ENCODE measurements around the gene FFAR3. TPM values are rescaled to one million over a fixed set of nuclear protein-coding genes. Genes with fewer than 3 reads are reported as not detected.

Gene FFAR3
- total and polyA plus RNA-seq, 2 of the 8 experiments (the other 6 are each of a cell fraction or from before 2014, with no cell fraction given) = not detected

DNA sequence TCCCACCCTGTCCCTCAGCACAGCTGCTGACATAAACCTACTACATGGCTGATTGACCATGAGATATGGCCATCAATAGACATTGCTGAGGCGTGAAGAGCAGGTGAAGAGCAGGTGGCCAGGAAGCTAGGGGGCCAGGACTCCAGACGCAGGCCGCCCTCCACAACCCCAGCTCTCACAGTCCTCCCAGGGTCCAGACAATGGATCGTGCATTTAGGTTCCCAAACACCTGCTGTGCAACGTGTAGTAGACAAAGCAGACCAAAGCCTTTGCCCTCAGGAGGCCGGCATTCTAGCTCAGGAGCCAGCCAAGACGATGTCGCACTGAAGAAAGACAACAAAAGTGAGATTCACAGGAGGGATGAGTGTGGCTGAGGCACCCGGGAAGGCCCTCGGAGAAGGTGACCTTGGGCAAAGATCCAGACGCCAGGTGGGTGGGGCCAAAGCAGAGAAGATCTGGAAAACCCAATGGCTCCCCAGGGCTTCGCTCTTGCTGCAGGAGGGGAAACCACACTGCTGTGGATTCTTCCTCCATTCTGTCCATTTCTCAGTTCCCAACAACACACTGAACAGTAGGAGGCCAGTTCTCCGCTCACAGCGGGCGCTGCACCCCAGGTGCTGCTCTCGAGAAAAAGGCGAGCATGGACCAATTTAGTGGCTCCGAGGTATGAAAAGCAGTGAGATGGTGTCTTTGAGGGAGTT is 9.2 kb upstream of the FFAR3 start:
- Histone ChIP-seq H2BK15ac (ENCODE audit: low read length) (no peak overlapping the region), H2BK12ac (ENCODE audit: low read depth, low read length) (0 out of 2 replicates have a peak overlapping the region, but pooled peaks have one; percentile 7)
- no peak for FAIRE-seq

More for the DNA sequence above, 9.2 kb upstream of the FFAR3 start:
- no peak overlapping the region for H3K4me3 ChIP-seq (ENCODE audit: extremely low read depth in 1 of 4, insufficient read depth in 2 of 4, low read depth in 3 of 4, low read length in 4 of 4)
- no peak overlapping the region for H4K8ac ChIP-seq (ENCODE audit: extremely low read depth, insufficient read depth, low read length)
- ChIA-PET CTCF (ENCODE audit: partially characterized antibody) (interaction anchor here (0.8 to 1.9 kb wide), 5 partner anchors 9 to 293 kb away, joined by 3 to 5 read pairs (median 4); partner anchors contain the start of gene FFAR3), POLR2A (ENCODE audit: partially characterized antibody) (no interaction called here)
- no peak overlapping the region for H3K27ac ChIP-seq (ENCODE audit: low read depth, low read length)
- no peak overlapping the region for H3K4me2 ChIP-seq (ENCODE audit: insufficient read depth in 1 of 2, low read depth in 2 of 2, low read length in 2 of 2)
- no peak overlapping the region for H3K4ac ChIP-seq (replicated peaks; ENCODE audit: insufficient read length, low read depth, low read length)
- no peak overlapping the region for H2AFZ ChIP-seq (ENCODE audit: low read length)
- no peak overlapping the region for H2BK120ac ChIP-seq (replicated peaks; ENCODE audit: low read depth, low read length)
- no peaks in the 10 kb centered on the region for H4K20me1 ChIP-seq (replicated peaks in 1 of 2; ENCODE audit: control insufficient read depth in 1 of 2, insufficient read depth in 2 of 2, low read length in 2 of 2)
- no peak overlapping the region for H3K18ac ChIP-seq (ENCODE audit: extremely low read depth, low read length)
- no peaks in the 10 kb centered on the region for H3K79me2 ChIP-seq (ENCODE audit: control insufficient read depth in 1 of 2, insufficient read depth in 2 of 2, low read length in 2 of 2)
- H2AK5ac ChIP-seq (ENCODE audit: low read depth, low read length) = no peak overlapping the region
- DNase-seq (ENCODE audit: low read depth in 1 of 2, low spot score in 2 of 2) = peak in 1 of 2 experiments; percentile 44
- no peak overlapping the region for H2BK5ac ChIP-seq (ENCODE audit: low read depth, low read length)
- H3K4me1 ChIP-seq (replicated peaks in 1 of 4; ENCODE audit: control insufficient read depth in 3 of 4, insufficient read depth in 4 of 4, low read length in 3 of 4) = peaks cover 0 to 2% (median 0%) of the 10 kb centered on the region in 4 experiments; a peak in 2 of 7 replicates
- no peak overlapping the region for H3K23ac ChIP-seq (ENCODE audit: insufficient read length)
- TF ChIP-seq, protein P1, sequence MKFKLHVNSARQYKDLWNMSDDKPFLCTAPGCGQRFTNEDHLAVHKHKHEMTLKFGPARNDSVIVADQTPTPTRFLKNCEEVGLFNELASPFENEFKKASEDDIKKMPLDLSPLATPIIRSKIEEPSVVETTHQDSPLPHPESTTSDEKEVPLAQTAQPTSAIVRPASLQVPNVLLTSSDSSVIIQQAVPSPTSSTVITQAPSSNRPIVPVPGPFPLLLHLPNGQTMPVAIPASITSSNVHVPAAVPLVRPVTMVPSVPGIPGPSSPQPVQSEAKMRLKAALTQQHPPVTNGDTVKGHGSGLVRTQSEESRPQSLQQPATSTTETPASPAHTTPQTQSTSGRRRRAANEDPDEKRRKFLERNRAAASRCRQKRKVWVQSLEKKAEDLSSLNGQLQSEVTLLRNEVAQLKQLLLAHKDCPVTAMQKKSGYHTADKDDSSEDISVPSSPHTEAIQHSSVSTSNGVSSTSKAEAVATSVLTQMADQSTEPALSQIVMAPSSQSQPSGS (IDR thresholded peaks at IDR 0.05; ENCODE audit: low read length) = no peak
- TF ChIP-seq MAX (IDR thresholded peaks at IDR 0.05) = peak; percentile 86
- no peak for TF ChIP-seq SIRT6 (IDR thresholded peaks at IDR 0.05; ENCODE audit: low read length)
- peak; percentile 81 for TF ChIP-seq E2F6 (IDR thresholded peaks at IDR 0.05)
- no peak for TF ChIP-seq CHD1 (IDR thresholded peaks at IDR 0.05; ENCODE audit: low read depth, low read length)
- no peak overlapping the region for H4K5ac ChIP-seq (ENCODE audit: insufficient read length, low read depth, low read length)
- no peak overlapping the region for H2BK20ac ChIP-seq (ENCODE audit: low read length)
- no peak overlapping the region for H3K9ac ChIP-seq (replicated peaks in 1 of 4; ENCODE audit: extremely low read depth in 1 of 4, low read depth in 3 of 4, low read length in 3 of 4)
- H3K36me3 ChIP-seq (ENCODE audit: control insufficient read depth in 2 of 4, insufficient read depth in 4 of 4, low read length in 3 of 4) = no peaks in the 10 kb centered on the region
- H3K27me3 ChIP-seq (replicated peaks in 1 of 4; ENCODE audit: control insufficient read depth in 3 of 4, extremely low read depth in 1 of 4, insufficient read depth in 3 of 4, low read length in 3 of 4) = no peaks in the 10 kb centered on the region
- H3K56ac ChIP-seq (replicated peaks; ENCODE audit: insufficient read length, low read depth, low read length) = no peak overlapping the region
- no peak overlapping the region for H3K14ac ChIP-seq (ENCODE audit: insufficient read length)
- H3K23me2 ChIP-seq (ENCODE audit: low read depth, low read length) = no peaks in the 10 kb centered on the region; the same call in 1 of the 2 replicates
- H4K91ac ChIP-seq (replicated peaks; ENCODE audit: insufficient read length, low read length) = no peak overlapping the region
- H3K79me1 ChIP-seq (ENCODE audit: low read depth, low read length) = no peaks in the 10 kb centered on the region
- H3K9me3 ChIP-seq (ENCODE audit: insufficient read depth in 2 of 2, low read depth in 1 of 2, low read length in 1 of 2) = no peaks in the 10 kb centered on the region
- 81% methylated on average over 18 of the region's 18 CpGs; no CpG with 5 or more reads in 1 of the 2 experiments for WGBS, 2 experiments (ENCODE audit: extremely low coverage in 1 of 2, insufficient coverage in 1 of 2, insufficient read length in 1 of 2, insufficient replicate concordance in 2 of 2, low coverage in 1 of 2, low lambda C conversion rate in 2 of 2, missing lambda C conversion rate in 1 of 2)

Measured in H1 (cell line).